Measurements from ENCODE around the gene MRGPRX3. TPM values are rescaled to one million over a fixed set of nuclear protein-coding genes. Genes with fewer than 3 reads are reported as not detected.

Gene MRGPRX3
- total and polyA plus RNA-seq, 9 donors: 0.15 TPM; not detected in 8

DNA sequence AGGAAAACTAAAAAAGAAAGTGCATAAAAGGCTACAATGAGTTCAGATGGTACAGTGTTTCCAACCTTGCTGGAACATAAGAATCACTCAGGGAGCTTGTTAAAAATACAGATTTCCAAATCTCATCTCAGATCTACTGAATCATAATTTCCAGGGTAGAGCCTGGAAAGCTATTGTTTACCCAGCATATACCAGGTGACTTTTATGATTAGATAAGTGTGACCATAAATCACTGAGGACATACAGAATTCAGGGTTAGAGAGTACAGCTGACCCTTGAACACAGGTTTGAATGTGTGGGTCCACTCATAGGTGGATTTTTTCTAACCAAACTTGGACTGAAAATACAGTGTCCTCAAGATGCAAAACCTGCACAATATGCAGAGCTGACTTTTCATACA is 38.4 kb upstream of the MRGPRX3 start:
- Histone ChIP-seq H3K9me3 (no peaks in the 10 kb centered on the region), H3K27me3 (no peaks in the 10 kb centered on the region), H3K4me3 (no peak overlapping the region), H3K36me3 (no peaks in the 10 kb centered on the region), H3K4me1 (ENCODE audit: insufficient read depth) (peaks cover 2% of the 10 kb centered on the region), H3K27ac (no peak overlapping the region)
- intact Hi-C loops (cut with DNase I): no loop called here
- no peak for TF ChIP-seq POLR2A (IDR thresholded peaks at IDR 0.05)
- TF ChIP-seq EP300 (IDR thresholded peaks at IDR 0.05): no peak
- no peak for TF ChIP-seq CTCF (IDR thresholded peaks at IDR 0.05)
- DNase-seq: no peak

- Histone ChIP-seq H3K36me3 (no peaks in the 10 kb centered on the region), H3K9me3 (no peaks in the 10 kb centered on the region), H3K4me3 (no peak overlapping the region), H3K4me1 (ENCODE audit: insufficient read depth) (peaks cover 2% of the 10 kb centered on the region), H3K27me3 (no peaks in the 10 kb centered on the region), H3K27ac (no peak overlapping the region)
- TF ChIP-seq POLR2A (IDR thresholded peaks at IDR 0.05) (no peak), EP300 (IDR thresholded peaks at IDR 0.05) (no peak), CTCF (IDR thresholded peaks at IDR 0.05) (no peak)
- WGBS, 3 donors: 88 to 93% (median 91%) methylated on average over 6 of the region's 6 CpGs
- intact Hi-C loops (cut with DNase I): loop anchor here in 1 of 4 donors (10.0 kb wide), 1 partner anchor 194 kb away; no protein-coding TSS in a partner anchor
- no peak for DNase-seq
These were observed 31.3 kb upstream of the MRGPRX3 start for GRCh38 chr11:18100926-18101656.

GRCh38 chr11:18105086-18105801 is 27.1 kb upstream of the MRGPRX3 start:
- intact Hi-C loops (cut with DNase I): loop anchor here in 1 of 4 donors (5.0 to 10.0 kb wide), 2 partner anchors 103 to 190 kb away; no protein-coding TSS in a partner anchor
- TF ChIP-seq POLR2A (IDR thresholded peaks at IDR 0.05): no peak
- TF ChIP-seq CTCF (IDR thresholded peaks at IDR 0.05): no peak
- TF ChIP-seq EP300 (IDR thresholded peaks at IDR 0.05): no peak
- peaks cover 3% of the 10 kb centered on the region for H3K4me1 ChIP-seq (ENCODE audit: insufficient read depth)
- WGBS, 3 donors: 17 to 23% (median 18%) methylated on average over 29 of the region's 29 CpGs
- H3K27me3 ChIP-seq: no peaks in the 10 kb centered on the region
- H3K27ac ChIP-seq: peak overlapping the region; percentile 33 to 43
- H3K9me3 ChIP-seq: no peaks in the 10 kb centered on the region
- no peaks in the 10 kb centered on the region for H3K36me3 ChIP-seq
- DNase-seq: no peak
- H3K4me3 ChIP-seq: peak overlapping the region; percentile 84

DNA sequence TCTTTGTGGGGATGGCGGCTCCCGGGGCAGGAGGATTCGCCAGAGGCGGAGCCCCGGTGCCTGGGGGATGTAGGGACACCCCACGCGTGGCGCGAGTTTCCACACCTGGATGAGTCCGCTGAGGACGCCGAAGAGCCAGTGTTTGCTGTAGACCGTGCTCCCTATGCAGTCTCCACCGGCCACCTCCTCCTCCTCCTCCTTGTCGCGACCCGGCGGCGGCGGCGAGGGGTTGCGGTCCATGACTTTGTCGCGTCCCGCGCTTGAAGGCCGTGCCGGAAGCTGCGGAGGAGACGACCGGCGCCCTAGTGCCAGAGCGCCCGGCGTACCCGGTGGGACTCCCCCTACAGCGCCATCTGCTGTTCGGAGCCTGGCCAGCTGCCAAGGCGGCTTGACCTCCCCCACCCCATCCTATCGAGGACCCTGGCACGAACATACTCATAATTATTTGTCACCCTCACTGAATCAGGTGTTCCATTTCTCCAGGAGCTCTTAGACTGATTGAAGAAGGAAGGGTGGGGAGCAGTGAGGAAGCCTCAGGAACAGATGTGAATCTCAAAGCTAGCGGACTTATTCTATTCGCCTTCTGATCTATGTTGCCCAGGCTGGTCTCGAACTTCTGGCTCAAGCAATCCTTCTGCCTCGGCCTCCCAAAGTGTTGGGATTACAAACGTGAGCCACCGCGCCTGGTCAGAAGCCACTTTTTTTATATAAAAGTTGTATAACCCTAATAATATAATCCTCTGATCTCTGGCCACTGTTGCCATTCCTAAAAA is 26.4 kb upstream of the MRGPRX3 start, which contains the start of gene SAAL1:
Gene SAAL1 (minus strand): TSS at position 281 of the 773 bp plus-strand sequence. CDS start 41 bp downstream, at position 240.
- Histone ChIP-seq H3K9me3 (no peaks in the 10 kb centered on the region), H3K27ac (peak within 1 kb of the TSS; percentile 33 to 43), H3K36me3 (no peaks in the 10 kb centered on the region), H3K4me3 (peak within 1 kb of the TSS; percentile 84), H3K27me3 (no peaks in the 10 kb centered on the region), H3K4me1 (ENCODE audit: insufficient read depth) (peaks cover 3% of the 10 kb centered on the region)
- WGBS, 3 donors: 3 to 5% (median 4%) methylated on average over 44 to 48 of the region's 48 CpGs
- TF ChIP-seq CTCF (IDR thresholded peaks at IDR 0.05): peak; percentile 42 to 65 (median 62)
- TF ChIP-seq POLR2A (IDR thresholded peaks at IDR 0.05): peak; percentile 43
- no peak for TF ChIP-seq EP300 (IDR thresholded peaks at IDR 0.05)
- peak; percentile 78 to 90 (median 85) for DNase-seq
- intact Hi-C loops (cut with DNase I): loop anchor here in 2 of 4 donors (2.0 to 10.0 kb wide), 3 partner anchors 95 to 189 kb away; no protein-coding TSS in a partner anchor
